ENCODE data around the gene FST. TPM values are rescaled to one million over a fixed set of nuclear protein-coding genes. Genes with fewer than 3 reads are reported as not detected.

The FST gene
- polyA plus RNA-seq, 1 of the 3 experiments (the other 2 are of a cell fraction): 157 TPM

DNA sequence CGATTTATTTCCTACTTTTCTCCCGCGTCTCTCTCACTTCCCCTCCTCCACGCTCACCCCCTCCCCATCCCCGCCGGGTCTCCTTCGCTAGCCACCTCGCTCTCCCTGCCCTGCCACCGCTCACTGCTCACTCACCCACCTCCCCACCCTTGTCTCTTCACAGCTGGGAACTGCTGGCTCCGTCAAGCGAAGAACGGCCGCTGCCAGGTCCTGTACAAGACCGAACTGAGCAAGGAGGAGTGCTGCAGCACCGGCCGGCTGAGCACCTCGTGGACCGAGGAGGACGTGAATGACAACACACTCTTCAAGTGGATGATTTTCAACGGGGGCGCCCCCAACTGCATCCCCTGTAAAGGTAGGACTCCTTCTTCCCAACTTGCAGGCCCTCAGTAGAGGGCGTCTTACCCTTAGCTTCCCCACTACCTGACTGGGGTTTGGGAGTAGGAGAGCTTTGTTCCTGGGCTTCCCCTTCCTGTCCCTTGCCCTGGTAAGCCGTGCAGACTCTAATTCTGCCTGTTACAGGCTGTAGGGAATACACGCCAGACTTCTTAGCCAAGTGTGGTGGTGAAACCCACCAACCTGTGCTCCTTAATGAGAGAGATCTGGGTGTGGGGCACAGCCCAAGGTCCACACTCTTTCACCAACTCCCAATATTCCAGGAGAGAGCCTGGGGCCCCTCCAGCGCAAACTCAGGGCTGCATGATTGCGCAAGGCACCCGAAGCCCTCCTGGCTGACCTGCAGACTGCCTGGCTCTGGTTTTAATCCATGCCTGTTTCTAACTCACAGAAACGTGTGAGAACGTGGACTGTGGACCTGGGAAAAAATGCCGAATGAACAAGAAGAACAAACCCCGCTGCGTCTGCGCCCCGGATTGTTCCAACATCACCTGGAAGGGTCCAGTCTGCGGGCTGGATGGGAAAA is 2.5 kb downstream of the FST start:
- TF ChIP-seq MEF2A (IDR thresholded peaks at IDR 0.05; ENCODE audit: borderline replicate concordance, low read depth): no peak
- TF ChIP-seq, protein P1, sequence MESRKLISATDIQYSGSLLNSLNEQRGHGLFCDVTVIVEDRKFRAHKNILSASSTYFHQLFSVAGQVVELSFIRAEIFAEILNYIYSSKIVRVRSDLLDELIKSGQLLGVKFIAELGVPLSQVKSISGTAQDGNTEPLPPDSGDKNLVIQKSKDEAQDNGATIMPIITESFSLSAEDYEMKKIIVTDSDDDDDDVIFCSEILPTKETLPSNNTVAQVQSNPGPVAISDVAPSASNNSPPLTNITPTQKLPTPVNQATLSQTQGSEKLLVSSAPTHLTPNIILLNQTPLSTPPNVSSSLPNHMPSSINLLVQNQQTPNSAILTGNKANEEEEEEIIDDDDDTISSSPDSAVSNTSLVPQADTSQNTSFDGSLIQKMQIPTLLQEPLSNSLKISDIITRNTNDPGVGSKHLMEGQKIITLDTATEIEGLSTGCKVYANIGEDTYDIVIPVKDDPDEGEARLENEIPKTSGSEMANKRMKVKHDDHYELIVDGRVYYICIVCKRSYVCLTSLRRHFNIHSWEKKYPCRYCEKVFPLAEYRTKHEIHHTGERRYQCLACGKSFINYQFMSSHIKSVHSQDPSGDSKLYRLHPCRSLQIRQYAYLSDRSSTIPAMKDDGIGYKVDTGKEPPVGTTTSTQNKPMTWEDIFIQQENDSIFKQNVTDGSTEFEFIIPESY (IDR thresholded peaks at IDR 0.05; ENCODE audit: borderline replicate concordance, low read depth): no peak
- TF ChIP-seq RAD21 (IDR thresholded peaks at IDR 0.05; ENCODE audit: low read length): peak; percentile 50
- peak; percentile 32 for TF ChIP-seq SMC3 (IDR thresholded peaks at IDR 0.05; ENCODE audit: low read depth, low read length)
- TF ChIP-seq, protein P2, sequence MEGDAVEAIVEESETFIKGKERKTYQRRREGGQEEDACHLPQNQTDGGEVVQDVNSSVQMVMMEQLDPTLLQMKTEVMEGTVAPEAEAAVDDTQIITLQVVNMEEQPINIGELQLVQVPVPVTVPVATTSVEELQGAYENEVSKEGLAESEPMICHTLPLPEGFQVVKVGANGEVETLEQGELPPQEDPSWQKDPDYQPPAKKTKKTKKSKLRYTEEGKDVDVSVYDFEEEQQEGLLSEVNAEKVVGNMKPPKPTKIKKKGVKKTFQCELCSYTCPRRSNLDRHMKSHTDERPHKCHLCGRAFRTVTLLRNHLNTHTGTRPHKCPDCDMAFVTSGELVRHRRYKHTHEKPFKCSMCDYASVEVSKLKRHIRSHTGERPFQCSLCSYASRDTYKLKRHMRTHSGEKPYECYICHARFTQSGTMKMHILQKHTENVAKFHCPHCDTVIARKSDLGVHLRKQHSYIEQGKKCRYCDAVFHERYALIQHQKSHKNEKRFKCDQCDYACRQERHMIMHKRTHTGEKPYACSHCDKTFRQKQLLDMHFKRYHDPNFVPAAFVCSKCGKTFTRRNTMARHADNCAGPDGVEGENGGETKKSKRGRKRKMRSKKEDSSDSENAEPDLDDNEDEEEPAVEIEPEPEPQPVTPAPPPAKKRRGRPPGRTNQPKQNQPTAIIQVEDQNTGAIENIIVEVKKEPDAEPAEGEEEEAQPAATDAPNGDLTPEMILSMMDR (IDR thresholded peaks at IDR 0.05): peak; percentile 53
- no peak for TF ChIP-seq FOXJ3 (CRISPR knock-in tag; IDR thresholded peaks at IDR 0.05)
- TF ChIP-seq TAF1 (IDR thresholded peaks at IDR 0.05; ENCODE audit: borderline replicate concordance, low read depth, low read length): 0 out of 2 replicates have a peak, but pooled peaks have one; percentile 18
- H3K4me2 ChIP-seq: peak overlapping the region; percentile 83
- ChIA-PET CTCF (interaction anchor here (1.1 to 1.6 kb wide), 2 partner anchors 746 to 751 kb away, joined by 3 to 5 read pairs; no protein-coding TSS in a partner anchor), POLR2A (no interaction called here)
- H3K27ac ChIP-seq (ENCODE audit: low read depth in 2 of 2, low read length in 1 of 2): peak overlapping the region in 1 of 2 experiments; percentile 99; a peak in 2 of 4 replicates
- no peaks in the 10 kb centered on the region for H3K9me2 ChIP-seq
- H3F3A ChIP-seq (replicated peaks; ENCODE audit: insufficient read depth): peaks cover 58% of the 10 kb centered on the region
- WGBS (ENCODE audit: low lambda C conversion rate): 34% methylated on average over 30 of the region's 35 CpGs
- peaks cover 11 to 21% of the 10 kb centered on the region in 2 experiments for H3K4me1 ChIP-seq (ENCODE audit: control insufficient read depth in 1 of 2, insufficient read depth in 2 of 2, low read depth in 1 of 2, low read length in 1 of 2)
- no peak overlapping the region for H2AFZ ChIP-seq (ENCODE audit: low read depth)
- H3K9ac ChIP-seq: peak overlapping the region; percentile 98
- H3K27me3 ChIP-seq (ENCODE audit: insufficient read depth): no peaks in the 10 kb centered on the region
- H4K20me1 ChIP-seq (ENCODE audit: insufficient read depth): no peaks in the 10 kb centered on the region
- H3K9me3 ChIP-seq: no peaks in the 10 kb centered on the region
- peaks cover 72% of the 10 kb centered on the region for H3K79me2 ChIP-seq (ENCODE audit: insufficient read depth)
- peak overlapping the region; percentile 68 to 99 for H3K4me3 ChIP-seq (ENCODE audit: low read depth in 2 of 2, low read length in 1 of 2)
- peak; percentile 26 for DNase-seq
- peaks cover 11 to 43% of the 10 kb centered on the region in 2 experiments for H3K36me3 ChIP-seq (replicated peaks in 1 of 2; ENCODE audit: control insufficient read depth in 1 of 2, insufficient read depth in 2 of 2, low read length in 1 of 2)

DNA sequence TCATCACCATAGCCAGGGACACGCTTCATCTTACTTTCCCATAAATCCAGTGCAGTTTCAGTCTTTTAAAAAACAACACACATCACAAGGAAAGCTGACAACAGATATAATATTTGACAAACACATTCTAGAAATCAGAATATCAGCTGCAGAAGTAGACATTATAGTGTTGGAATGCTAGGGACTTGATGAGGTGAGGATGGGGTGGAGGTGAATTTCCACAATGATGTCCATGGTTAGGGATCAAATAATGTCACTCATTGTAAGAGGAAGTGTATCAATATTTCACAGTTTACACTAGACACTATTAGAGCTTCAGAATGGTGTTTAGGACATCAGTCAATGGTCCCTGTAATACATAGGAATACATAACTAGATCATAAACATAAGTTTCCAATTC is 7.0 kb downstream of the FST start:
- POLR2A ChIA-PET: no interaction called here
- Histone ChIP-seq H4K20me1 (ENCODE audit: insufficient read depth) (no peaks in the 10 kb centered on the region), H3K4me1 (ENCODE audit: control insufficient read depth in 1 of 2, insufficient read depth in 2 of 2, low read depth in 1 of 2, low read length in 1 of 2) (peaks cover 6 to 30% of the 10 kb centered on the region in 2 experiments), H3K27me3 (ENCODE audit: insufficient read depth) (no peaks in the 10 kb centered on the region), H2AFZ (ENCODE audit: low read depth) (no peak overlapping the region), H3K9me2 (no peaks in the 10 kb centered on the region), H3K4me3 (ENCODE audit: low read depth in 2 of 2, low read length in 1 of 2) (peak overlapping the region in 1 of 2 experiments; percentile 30; a peak in 1 of 4 replicates), H3K9ac (peak overlapping the region; percentile 52), H3K36me3 (replicated peaks in 1 of 2; ENCODE audit: control insufficient read depth in 1 of 2, insufficient read depth in 2 of 2, low read length in 1 of 2) (peaks cover 11 to 43% of the 10 kb centered on the region in 2 experiments), H3K27ac (ENCODE audit: low read depth in 2 of 2, low read length in 1 of 2) (peak overlapping the region in 1 of 2 experiments; percentile 99; a peak in 2 of 4 replicates), H3K4me2 (peak overlapping the region; percentile 72), H3K9me3 (no peaks in the 10 kb centered on the region), H3F3A (replicated peaks; ENCODE audit: insufficient read depth) (peaks cover 66% of the 10 kb centered on the region), H3K79me2 (ENCODE audit: insufficient read depth) (peaks cover 74% of the 10 kb centered on the region)
- DNase-seq: no peak
- CTCF ChIA-PET: no interaction called here
- TF ChIP-seq, protein P3, sequence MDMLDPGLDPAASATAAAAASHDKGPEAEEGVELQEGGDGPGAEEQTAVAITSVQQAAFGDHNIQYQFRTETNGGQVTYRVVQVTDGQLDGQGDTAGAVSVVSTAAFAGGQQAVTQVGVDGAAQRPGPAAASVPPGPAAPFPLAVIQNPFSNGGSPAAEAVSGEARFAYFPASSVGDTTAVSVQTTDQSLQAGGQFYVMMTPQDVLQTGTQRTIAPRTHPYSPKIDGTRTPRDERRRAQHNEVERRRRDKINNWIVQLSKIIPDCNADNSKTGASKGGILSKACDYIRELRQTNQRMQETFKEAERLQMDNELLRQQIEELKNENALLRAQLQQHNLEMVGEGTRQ (IDR thresholded peaks at IDR 0.05; ENCODE audit: borderline replicate concordance, low read depth, low read length): no peak
- TF ChIP-seq ELF1 (IDR thresholded peaks at IDR 0.05): no peak
- TF ChIP-seq TAF1 (IDR thresholded peaks at IDR 0.05; ENCODE audit: borderline replicate concordance, low read depth, low read length): no peak
- TF ChIP-seq NRF1 (IDR thresholded peaks at IDR 0.05; ENCODE audit: low read depth, low read length): no peak
- TF ChIP-seq YY1 (IDR thresholded peaks at IDR 0.05; ENCODE audit: low read depth): no peak
- TF ChIP-seq SMC3 (IDR thresholded peaks at IDR 0.05; ENCODE audit: low read depth, low read length): no peak
- no peak for TF ChIP-seq EP300 (IDR thresholded peaks at IDR 0.05; ENCODE audit: borderline replicate concordance in 1 of 2, low read depth in 1 of 2, low read length in 1 of 2)
- 88% methylated on average over 1 of the region's 1 CpG for WGBS (ENCODE audit: low lambda C conversion rate)
